Measurements from ENCODE around the gene SLC8A1. TPM values are rescaled to one million over a fixed set of nuclear protein-coding genes. Genes with fewer than 3 reads are reported as not detected.

SLC8A1 gene
- total and polyA plus RNA-seq, 12 donors = 0.54 to 128 (median 18.5) TPM

GRCh38 chr2:40048506-40048905 lies 403.4 kb downstream of the SLC8A1 start:
- Histone ChIP-seq H3K4me3 (no peak overlapping the region), H3K4me1 (replicated peaks in 1 of 2) (no peaks in the 10 kb centered on the region), H3K9me3 (replicated peaks in 1 of 3) (no peaks in the 10 kb centered on the region), H3K27ac (no peak overlapping the region), H3K27me3 (no peaks in the 10 kb centered on the region), H3K36me3 (replicated peaks in 1 of 2) (no peaks in the 10 kb centered on the region)
- intact Hi-C loops (cut with DNase I) = no loop called here
- no peak for DNase-seq
- no peak for TF ChIP-seq POLR2A (IDR thresholded peaks at IDR 0.05)
- 63 to 74% (median 68%) methylated on average over 1 of the region's 1 CpG for WGBS, 4 donors

- WGBS, 4 donors = 75 to 93% (median 88%) methylated on average over 3 of the region's 3 CpGs
- no peak for DNase-seq
- intact Hi-C loops (cut with DNase I) = no loop called here
- Histone ChIP-seq H3K27ac (no peak overlapping the region), H3K9me3 (replicated peaks in 1 of 3) (no peaks in the 10 kb centered on the region), H3K4me1 (replicated peaks in 1 of 2) (no peaks in the 10 kb centered on the region), H3K4me3 (no peak overlapping the region), H3K36me3 (replicated peaks in 1 of 2) (no peaks in the 10 kb centered on the region), H3K27me3 (no peaks in the 10 kb centered on the region)
- TF ChIP-seq POLR2A (IDR thresholded peaks at IDR 0.05) (no peak), CTCF (IDR thresholded peaks at IDR 0.05) (no peak)
Measured at GRCh38 chr2:40047406-40047805, 404.5 kb downstream of the SLC8A1 start.

All from adrenal gland (tissue), 12 donors.